Dedifferentiated amniotic fluid mesenchymal stem cell (primary cell): ENCODE results near the gene ADAMTS2.

Source experiments
- DNase-seq: peaks from one replicate; pipeline ENCODE4 v3.0.0-alpha.2; 2016; ENCODE audit errors: extremely low spot score

ADAMTS2 gene

GRCh38 chr5:179345433-179346321 is at the start of gene ADAMTS2:
Gene ADAMTS2 (minus strand): TSS chr5:179345461. CDS start chr5:179345328, 133 bp downstream.
- peak; percentile 27 for DNase-seq

GRCh38 chr5:179393078-179393477 is 47.8 kb upstream of the ADAMTS2 start:
- DNase-seq, result no peak

GRCh38 chr5:179387151-179388110 is 42.2 kb upstream of the ADAMTS2 start:
- no peak for DNase-seq

- DNase-seq, result no peak
These were observed 40.7 kb upstream of the ADAMTS2 start for GRCh38 chr5:179385914-179386313.

- DNase-seq, result no peak
These were observed 37.2 kb upstream of the ADAMTS2 start for GRCh38 chr5:179382486-179382885.

- DNase-seq, result no peak
These were observed 36.4 kb upstream of the ADAMTS2 start for GRCh38 chr5:179381691-179382090.

GRCh38 chr5:179380211-179381035 is 35.2 kb upstream of the ADAMTS2 start:
- DNase-seq, result no peak

- no peak for DNase-seq
These were observed 34.1 kb upstream of the ADAMTS2 start for GRCh38 chr5:179379321-179379890.

- DNase-seq, result peak; percentile 42
These were observed 33.4 kb upstream of the ADAMTS2 start for GRCh38 chr5:179378441-179379271.

- no peak for DNase-seq
These were observed 32.8 kb upstream of the ADAMTS2 start for GRCh38 chr5:179378116-179378440.

GRCh38 chr5:179377421-179378115 is 32.3 kb upstream of the ADAMTS2 start:
- no peak for DNase-seq

- DNase-seq, result no peak
These were observed 31.6 kb upstream of the ADAMTS2 start for GRCh38 chr5:179376701-179377420.

- no peak for DNase-seq
These were observed 30.6 kb upstream of the ADAMTS2 start for GRCh38 chr5:179375831-179376365.

GRCh38 chr5:179375236-179375685 is 30.0 kb upstream of the ADAMTS2 start:
- DNase-seq, result no peak

GRCh38 chr5:179374506-179375235 is 29.4 kb upstream of the ADAMTS2 start:
- DNase-seq, result no peak

GRCh38 chr5:179373961-179374505 is 28.8 kb upstream of the ADAMTS2 start:
- DNase-seq, result no peak

GRCh38 chr5:179373101-179373934 is 28.1 kb upstream of the ADAMTS2 start:
- no peak for DNase-seq
